GM21390 (cell line): ENCODE data around the gene LHCGR.
"Not testable (repeated sequence)": the region's sequence is repeated elsewhere in the genome, so short reads cannot be mapped to it uniquely, and the experiment has no call there.

Source experiments
- ATAC-seq: cut with Tn5 transposase; IDR thresholded peaks from one replicate; pipeline ENCODE4 v1.9.1; 2021; ENCODE audit not compliant: unreplicated experiment

LHCGR gene

DNA sequence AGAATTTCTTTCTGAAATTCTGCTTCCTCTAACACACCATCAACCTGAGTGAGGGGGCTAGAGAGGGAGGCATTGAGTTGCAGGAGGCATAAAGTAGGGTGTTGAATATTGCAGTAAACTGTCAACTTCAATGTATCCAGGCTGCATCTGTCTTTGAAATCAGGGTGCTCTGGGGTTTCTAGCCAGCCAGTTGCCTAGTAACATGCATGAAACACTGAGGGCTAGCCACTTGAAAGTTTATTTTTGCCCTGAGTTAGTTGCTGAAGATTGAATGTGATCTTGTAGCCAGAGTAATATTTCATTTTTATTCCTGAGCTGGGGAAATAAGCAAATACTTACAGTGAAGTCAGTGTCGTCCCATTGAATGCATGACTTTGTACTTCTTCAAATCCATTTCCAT lies 41.9 kb downstream of the LHCGR start:
- no peak for ATAC-seq

- ATAC-seq, result no peak
These were observed 43.4 kb downstream of the LHCGR start for GRCh38 chr2:48712151-48712550.

DNA sequence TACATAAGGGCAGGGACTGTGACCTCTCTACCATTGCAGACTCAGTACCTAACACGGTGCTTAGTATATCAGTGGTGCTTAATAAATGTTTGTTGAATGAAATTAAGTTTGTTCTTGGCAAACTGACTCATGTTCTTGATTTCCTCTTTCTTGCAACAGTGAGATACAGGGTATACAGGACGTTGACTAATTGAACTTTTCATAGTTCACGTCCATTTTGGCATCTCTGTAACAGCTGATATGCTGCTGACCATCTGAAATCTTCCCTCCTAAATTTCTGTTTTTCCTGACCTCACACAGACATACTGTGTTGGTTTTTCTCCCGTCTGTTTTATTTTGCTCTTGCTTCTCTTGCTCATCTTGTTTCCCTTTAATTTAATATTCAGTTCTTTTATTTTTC lies 44.2 kb downstream of the LHCGR start:
- no peak for ATAC-seq

DNA sequence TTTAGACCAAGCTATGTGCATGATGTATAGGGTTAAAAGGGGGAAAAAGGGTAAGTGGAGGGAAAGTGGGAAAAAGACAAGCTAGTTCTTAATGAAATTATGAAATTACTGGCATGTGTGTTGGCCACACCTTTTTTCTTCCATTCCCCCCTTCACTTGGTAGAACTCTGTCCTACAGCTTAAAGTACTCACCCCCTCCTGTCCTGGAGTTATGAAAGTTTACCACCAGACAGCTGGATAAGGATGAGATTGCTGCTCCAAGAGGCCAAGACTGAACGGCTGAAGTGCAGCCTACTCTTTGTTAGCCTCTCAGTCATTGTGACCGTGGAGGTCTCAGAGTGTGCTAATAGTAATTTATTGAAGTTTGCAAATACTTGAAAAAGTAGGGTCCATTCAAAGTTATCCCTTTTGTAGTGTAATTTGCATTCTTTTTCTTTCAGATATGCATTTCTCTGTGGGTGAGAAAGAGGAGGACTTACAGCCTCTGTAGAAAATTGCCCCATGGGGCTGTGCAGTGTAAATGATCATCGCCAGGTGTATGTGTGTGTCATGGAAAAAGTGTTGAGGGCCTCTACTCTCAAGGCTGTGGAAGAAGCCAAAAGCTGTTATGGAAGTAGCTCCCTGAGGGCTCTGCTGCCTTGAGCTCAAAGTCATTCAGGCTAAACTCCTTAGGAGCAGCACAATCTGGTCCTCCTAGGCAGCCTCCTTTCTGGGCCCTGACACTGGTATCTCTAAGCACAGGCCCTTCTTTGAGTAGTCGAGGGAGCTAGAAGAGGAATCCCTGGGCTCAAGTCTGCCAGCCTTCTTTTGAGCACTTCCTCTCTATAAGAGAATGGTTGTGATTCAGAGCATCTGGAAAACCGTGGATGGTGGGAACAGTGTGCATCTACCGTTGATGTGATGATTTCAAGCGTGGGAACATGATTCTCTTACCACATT lies 46.2 kb downstream of the LHCGR start:
- no peak for ATAC-seq

GRCh38 chr2:48707466-48707865 lies 48.1 kb downstream of the LHCGR start:
- no peak for ATAC-seq

- ATAC-seq, result not testable (repeated sequence)
These were observed 51.9 kb downstream of the LHCGR start for GRCh38 chr2:48703621-48704020.

DNA sequence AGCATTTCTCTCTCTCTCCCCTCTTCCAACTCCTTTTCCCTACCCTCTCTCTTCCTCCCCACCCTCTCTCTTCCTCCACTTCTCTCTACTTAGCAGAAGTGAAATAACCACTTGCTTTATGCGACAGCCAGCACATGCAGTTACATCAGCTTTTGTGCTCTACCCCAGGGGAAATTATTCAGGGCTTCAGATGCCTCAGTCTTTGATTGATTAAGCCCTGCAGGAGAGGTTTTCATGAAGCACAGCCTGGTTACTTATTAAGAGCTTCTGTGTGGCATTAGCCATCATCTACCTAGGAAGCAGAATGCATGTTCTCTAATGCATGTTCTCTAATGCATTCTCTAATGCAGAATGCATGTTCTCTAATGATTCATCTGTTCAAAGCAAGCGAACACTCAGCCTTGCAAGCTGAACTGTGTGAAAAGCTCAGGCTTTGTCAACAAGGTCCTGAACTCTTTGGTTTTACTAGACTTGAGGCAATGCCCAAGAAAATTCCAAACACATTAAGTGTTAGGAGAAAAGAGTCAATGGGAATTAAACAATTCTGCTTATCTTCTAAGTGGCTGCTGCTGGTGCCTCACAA lies 56.1 kb downstream of the LHCGR start:
- no peak for ATAC-seq

- no peak for ATAC-seq
These were observed 58.6 kb downstream of the LHCGR start for GRCh38 chr2:48696881-48697280.

DNA sequence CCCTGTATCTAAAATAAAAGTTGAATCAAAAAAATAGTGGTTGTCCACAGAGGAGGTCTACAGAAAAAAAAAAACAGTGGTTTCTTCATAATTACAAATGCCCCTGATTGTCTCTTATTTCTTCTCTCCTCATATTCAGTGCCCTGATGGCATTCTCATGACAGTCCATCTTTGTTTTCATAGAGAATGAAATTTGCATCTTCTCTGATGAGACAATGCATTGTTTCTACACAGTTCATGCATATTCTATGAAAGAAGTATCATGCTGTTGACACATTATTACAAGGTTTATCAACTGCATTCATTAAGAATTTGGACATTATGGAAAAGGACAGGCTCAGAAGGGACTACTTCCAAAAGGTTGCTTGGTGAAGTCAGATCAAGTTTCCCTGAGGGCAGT lies 59.5 kb downstream of the LHCGR start:
- ATAC-seq, result no peak

GRCh38 chr2:48694149-48694548 lies 61.4 kb downstream of the LHCGR start:
- no peak for ATAC-seq

GRCh38 chr2:48693645-48694044 lies 61.9 kb downstream of the LHCGR start:
- no peak for ATAC-seq

DNA sequence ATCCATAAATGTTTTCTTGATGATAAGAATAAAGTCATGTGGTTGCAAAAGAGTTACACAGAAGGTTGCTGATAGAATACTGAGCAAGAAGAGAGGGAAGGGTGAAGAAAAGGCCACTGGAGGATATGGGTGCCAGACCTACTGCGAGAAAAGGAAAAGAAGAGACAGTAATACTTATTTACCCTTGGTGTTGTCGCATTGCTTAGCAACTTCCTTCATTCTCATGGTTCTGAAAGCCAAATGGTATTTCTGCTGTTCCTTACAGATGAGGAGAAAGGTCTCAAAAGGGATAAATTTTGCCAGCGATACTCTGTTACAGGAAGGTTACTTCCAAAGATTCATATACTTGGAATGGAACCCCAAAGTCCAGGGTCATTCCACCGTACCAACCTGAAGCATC lies 62.5 kb downstream of the LHCGR start:
- ATAC-seq, result no peak

- no peak for ATAC-seq
These were observed 63.4 kb downstream of the LHCGR start for GRCh38 chr2:48691935-48692691.

DNA sequence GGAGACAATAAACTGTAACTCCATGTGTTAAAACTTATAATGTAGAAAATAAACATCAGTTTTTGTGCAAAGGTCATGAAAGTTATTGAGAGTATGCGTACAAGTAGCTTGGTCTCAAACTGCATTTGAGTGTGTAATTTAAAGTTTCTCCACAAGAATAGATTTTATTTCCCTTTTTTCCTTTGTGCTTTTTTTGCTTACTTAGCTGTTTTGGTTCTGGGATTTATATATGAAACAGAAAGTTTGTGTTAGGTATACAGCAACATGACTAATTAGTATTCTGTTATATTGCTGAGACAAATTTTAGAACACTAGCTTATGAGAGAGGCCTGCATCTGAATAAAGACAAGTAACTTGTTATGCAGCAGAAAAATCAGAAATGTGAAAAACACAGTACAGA lies 70.4 kb downstream of the LHCGR start:
- ATAC-seq, result no peak

- no peak for ATAC-seq
These were observed 78.1 kb downstream of the LHCGR start for GRCh38 chr2:48677450-48677849.

DNA sequence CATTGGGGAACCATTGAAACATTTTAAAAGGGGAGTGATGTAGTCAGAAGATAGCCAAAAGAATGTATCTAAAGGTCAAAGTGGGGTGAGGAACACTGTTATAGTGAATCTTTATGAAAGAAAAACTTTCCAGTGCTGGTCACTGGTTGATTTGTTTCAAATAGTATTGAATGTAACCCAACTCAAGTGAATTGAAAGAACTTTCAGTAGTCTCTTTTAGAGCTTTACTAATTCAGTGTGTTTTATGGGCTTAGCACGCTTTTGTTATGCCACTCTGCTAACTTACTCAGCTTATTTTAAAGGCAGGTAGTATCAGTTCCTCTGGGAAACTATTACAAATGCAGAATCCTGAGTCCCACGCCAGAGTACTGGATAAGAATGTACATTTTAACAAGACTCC lies 80.6 kb downstream of the LHCGR start:
- no peak for ATAC-seq

DNA sequence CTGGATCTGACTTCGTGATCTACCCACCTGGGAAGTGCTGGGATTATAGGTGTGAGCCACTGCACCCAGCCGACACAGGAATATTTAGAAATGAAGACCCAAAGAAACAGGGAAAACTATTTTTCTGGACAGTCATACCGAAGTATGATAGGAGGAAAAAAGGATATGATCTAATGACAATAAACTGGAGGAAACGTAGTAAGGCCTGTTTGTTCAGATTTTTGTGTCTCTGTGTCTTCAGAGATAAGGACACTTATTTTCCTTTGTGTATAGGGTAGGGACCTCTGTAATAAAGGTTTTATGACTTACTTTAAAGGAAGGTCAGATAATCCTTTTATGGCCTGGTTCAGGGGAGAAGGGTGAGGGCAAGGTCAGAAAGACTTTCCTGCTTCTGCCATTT lies 81.9 kb downstream of the LHCGR start:
- ATAC-seq, result no peak

GRCh38 chr2:48668992-48669391 lies 86.5 kb downstream of the LHCGR start:
- peak; percentile 78 for ATAC-seq

- ATAC-seq, result no peak
These were observed 104.2 kb downstream of the LHCGR start for GRCh38 chr2:48651158-48651790.

DNA sequence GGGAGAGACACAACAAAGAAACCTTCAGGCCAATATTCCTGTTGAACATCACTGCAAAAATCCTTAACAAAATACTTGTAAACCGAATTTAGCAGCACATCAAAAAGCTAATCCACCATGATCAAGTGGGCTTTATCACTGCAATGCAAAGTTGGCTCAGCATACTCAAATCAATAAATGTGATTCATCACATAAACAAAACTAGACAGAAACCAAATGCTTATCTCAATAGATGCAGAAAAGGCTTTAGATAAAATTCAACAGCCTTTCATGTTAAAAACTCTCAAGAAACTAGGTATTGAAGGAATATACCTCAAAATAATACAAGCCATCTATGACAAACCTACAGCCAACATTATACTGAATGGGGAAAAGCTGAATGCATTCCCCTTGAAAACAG lies 117.3 kb downstream of the LHCGR start:
- ATAC-seq, result no peak
